GM19395 (cell line): ENCODE measurements around the gene DCLK1.

Experiments
- ATAC-seq: cut with Tn5 transposase; IDR thresholded peaks from one replicate; pipeline ENCODE4 v1.9.1; 2021; ENCODE audit warnings: mild to moderate bottlenecking, moderate library complexity; ENCODE audit not compliant: unreplicated experiment

The DCLK1 gene

DNA sequence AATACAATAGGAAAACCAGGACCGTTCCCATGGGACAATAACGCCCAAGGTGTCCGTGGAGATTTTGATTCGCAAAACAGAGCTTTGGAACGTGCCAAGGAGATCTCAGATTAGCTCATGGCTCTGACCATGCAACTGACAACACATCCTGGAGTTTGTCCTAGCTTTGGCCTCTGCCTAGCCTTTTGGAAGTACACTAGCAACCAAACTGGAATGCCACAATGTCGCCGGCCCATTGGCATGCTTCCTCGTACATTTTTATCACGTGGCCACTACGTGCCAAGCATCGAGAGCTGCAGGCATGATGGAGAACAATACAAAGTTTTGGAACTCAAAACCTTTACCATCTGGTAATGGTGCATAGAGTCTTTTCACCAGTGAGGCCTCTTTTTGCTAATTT lies 256.5 kb downstream of the DCLK1 start:
- ATAC-seq, result no peak

DNA sequence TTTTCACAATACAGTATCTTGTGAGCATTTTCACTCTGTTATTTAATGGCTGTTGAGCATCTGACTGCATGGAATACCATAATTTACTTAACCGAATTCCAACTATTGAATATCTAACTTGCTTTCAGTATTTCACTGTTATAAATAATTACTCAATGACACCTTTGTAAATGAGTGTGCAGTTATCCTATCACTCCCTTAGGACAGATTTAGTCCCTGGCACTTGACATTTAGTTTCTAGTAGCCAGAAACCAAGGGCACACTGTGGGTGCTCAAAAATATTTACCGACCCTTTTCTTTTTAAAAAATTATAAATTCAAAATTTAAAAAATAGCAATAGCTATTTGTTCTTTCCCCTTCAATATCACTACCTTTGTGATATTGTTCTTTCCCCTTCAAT lies 258.8 kb downstream of the DCLK1 start:
- ATAC-seq, result no peak

- no peak for ATAC-seq
These were observed 259.6 kb downstream of the DCLK1 start for GRCh38 chr13:35871561-35871960.

- no peak for ATAC-seq
These were observed 264.4 kb downstream of the DCLK1 start for GRCh38 chr13:35866801-35867200.

GRCh38 chr13:35865341-35866240 lies 265.6 kb downstream of the DCLK1 start:
- ATAC-seq, result no peak

- no peak for ATAC-seq
These were observed 270.5 kb downstream of the DCLK1 start for GRCh38 chr13:35860661-35861060.

- no peak for ATAC-seq
These were observed 271.2 kb downstream of the DCLK1 start for GRCh38 chr13:35859981-35860380.

GRCh38 chr13:35858665-35859064 lies 272.5 kb downstream of the DCLK1 start:
- ATAC-seq, result no peak

DNA sequence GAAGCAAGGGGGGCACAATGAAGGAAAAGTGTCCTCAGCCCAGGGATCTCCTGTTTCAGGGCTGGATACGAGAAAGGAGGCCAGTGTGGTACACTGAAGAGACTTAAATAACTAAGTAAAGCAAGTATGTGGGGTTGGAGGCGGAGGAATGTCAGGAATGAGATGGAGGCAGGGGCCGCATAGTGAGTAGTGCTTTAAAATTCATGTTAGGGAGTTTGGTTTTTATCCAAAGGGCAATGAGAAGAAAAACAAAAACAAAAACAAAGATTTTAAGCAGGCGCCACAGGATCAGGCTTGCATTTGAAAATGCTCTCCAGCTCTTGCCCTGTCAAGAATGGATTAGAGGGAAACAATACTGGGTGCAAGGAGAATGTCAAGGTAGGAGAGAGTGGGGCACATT lies 273.4 kb downstream of the DCLK1 start:
- no peak for ATAC-seq

GRCh38 chr13:35856721-35857364 lies 274.3 kb downstream of the DCLK1 start:
- ATAC-seq, result no peak

GRCh38 chr13:35856084-35856483 lies 275.1 kb downstream of the DCLK1 start:
- ATAC-seq, result no peak

- ATAC-seq, result no peak
These were observed 275.6 kb downstream of the DCLK1 start for GRCh38 chr13:35855531-35856019.

DNA sequence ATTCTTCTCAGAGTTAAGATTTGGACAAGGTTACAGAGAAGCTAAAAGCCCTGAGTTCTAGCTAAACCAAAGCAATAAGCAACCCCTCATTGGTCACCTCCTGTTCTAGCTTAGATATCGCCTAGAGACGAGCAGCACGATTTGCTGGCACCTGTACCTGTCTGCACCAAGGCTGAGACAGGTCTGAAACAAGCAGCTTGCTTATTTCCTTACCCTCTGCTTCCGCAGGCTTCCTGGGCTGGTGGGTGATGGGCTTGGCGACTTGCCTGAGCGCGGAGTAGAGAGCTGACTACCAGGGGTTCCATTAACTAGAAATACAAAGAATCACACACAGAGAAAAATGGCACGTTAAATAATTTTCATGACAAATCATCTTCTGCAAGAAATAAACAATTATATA lies 276.9 kb downstream of the DCLK1 start:
- no peak for ATAC-seq

GRCh38 chr13:35851881-35852280 lies 279.3 kb downstream of the DCLK1 start:
- ATAC-seq, result no peak

DNA sequence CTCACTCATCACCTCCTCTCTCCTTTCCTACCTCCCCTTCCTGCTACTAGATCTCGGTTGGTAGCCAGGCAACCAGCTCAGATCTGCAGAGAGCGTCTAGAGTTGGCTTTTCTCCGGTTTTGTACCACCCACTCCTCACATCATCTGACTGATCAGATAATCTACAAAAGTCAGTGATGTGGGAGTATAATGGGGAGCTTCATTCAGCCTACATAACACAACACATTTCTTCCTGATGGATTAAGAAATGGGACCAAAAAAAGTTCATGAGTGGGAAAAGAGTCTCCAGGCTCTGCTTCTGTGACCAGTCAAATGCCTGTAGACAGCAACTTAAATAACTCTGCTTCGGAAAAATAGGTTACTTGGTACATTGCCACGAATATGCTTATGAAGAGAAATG lies 279.8 kb downstream of the DCLK1 start:
- ATAC-seq, result no peak

- ATAC-seq, result no peak
These were observed 280.6 kb downstream of the DCLK1 start for GRCh38 chr13:35850569-35850968.

GRCh38 chr13:35849256-35849644 lies 281.9 kb downstream of the DCLK1 start:
- ATAC-seq, result no peak

- no peak for ATAC-seq
These were observed 282.6 kb downstream of the DCLK1 start for GRCh38 chr13:35848336-35849255.

DNA sequence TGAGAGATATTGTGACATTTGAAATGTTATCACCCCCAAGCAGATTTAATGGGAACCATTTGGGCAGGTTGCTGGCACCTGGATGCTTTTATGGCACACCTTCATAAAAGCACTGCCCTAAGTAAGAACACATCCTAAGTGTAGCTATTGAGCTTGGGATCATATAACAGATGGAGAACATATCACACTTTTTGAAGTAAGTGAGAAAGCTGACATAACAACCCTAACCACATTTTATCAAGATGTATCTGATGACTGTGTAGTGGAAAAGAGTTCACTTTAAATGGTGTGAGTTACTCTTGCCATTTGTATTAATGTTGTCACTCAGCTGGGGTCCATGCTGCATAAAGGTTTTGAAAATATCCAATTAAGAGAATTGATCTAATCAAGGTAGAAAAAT lies 287.9 kb downstream of the DCLK1 start:
- no peak for ATAC-seq

GRCh38 chr13:35841060-35841521 lies 290.1 kb downstream of the DCLK1 start:
- no peak for ATAC-seq

- ATAC-seq, result no peak
These were observed 291.4 kb downstream of the DCLK1 start for GRCh38 chr13:35839806-35840205.
